WI38 (cell line): Measurements from ENCODE around the gene PDSS2.
"Not testable (repeated sequence)": the region's sequence is repeated elsewhere in the genome, so short reads cannot be mapped to it uniquely, and the experiment has no call there.

ENCODE experiments used
- H3K4me3 ChIP-seq: 2 replicates; pipeline ENCODE4 v1.5.1; 2011; ENCODE audit warnings: low read depth, mild to moderate bottlenecking, control low read depth, low read length
- TF ChIP-seq, protein P1 (sequence below): IDR thresholded peaks from 2 replicates; pipeline ENCODE4 v1.5.1; 2012; ENCODE audit warnings: low read depth, mild to moderate bottlenecking, control low read depth, low read length

Gene PDSS2

DNA sequence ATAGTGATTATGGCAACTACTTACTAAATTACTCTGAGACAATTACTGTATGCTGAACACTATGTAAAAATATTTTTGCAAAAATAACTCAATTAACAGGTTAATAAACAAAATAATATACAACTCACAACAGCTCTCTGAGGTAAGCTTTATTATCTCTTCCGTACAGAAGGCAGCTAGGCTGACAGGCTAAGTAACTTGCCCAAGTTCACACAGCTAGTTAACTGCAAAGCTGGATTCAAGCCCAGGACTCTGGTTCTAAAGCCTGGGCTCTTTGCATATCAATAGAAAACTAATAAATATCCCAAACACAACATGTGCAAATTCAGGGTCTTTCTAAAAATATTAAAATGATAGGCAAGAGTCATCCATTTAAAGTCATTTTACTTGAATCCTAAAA is 174.6 kb downstream of the PDSS2 start:
- TF ChIP-seq, protein P1, sequence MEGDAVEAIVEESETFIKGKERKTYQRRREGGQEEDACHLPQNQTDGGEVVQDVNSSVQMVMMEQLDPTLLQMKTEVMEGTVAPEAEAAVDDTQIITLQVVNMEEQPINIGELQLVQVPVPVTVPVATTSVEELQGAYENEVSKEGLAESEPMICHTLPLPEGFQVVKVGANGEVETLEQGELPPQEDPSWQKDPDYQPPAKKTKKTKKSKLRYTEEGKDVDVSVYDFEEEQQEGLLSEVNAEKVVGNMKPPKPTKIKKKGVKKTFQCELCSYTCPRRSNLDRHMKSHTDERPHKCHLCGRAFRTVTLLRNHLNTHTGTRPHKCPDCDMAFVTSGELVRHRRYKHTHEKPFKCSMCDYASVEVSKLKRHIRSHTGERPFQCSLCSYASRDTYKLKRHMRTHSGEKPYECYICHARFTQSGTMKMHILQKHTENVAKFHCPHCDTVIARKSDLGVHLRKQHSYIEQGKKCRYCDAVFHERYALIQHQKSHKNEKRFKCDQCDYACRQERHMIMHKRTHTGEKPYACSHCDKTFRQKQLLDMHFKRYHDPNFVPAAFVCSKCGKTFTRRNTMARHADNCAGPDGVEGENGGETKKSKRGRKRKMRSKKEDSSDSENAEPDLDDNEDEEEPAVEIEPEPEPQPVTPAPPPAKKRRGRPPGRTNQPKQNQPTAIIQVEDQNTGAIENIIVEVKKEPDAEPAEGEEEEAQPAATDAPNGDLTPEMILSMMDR, result no peak
- no peak overlapping the region for H3K4me3 ChIP-seq

DNA sequence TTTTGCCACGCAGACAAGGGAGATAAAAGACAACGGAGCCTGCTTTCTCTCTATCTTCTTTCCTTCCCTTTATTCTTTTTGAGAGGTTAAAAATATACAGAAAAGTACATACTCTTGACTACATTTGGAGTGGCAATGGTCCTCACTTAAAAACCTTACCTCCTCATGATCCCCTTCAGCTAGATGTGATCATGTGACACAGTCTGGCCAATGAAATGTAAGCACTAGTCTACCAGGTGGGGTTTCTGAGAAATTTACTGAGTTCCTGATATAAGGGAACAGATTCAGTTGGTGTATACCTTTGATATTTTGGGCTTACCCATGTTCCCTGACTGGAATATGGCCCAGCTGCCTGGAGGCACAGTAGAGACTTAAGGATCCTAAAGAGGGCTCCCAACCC is 178.6 kb downstream of the PDSS2 start:
- no peak overlapping the region for H3K4me3 ChIP-seq
- TF ChIP-seq, protein P1, result no peak

DNA sequence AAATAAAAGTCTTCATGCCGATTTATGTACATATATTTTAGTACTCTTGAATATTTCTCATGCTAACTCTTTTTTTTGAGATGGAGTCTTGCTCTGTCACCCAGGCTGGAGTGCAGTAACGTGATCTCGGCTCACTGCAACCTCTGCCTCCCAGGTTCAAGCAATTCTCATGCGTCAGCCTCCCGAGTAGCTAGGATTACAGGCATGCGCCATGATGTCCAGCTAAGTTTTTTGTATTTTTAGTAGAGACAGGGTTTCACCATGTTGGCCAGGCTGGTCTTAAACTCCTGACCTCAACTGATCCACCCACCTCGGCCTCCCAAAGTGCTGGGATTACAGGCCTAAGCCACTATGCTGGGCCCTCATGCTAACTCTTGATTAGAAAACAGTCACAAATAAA is 179.4 kb downstream of the PDSS2 start:
- H3K4me3 ChIP-seq, result not testable (repeated sequence)

DNA sequence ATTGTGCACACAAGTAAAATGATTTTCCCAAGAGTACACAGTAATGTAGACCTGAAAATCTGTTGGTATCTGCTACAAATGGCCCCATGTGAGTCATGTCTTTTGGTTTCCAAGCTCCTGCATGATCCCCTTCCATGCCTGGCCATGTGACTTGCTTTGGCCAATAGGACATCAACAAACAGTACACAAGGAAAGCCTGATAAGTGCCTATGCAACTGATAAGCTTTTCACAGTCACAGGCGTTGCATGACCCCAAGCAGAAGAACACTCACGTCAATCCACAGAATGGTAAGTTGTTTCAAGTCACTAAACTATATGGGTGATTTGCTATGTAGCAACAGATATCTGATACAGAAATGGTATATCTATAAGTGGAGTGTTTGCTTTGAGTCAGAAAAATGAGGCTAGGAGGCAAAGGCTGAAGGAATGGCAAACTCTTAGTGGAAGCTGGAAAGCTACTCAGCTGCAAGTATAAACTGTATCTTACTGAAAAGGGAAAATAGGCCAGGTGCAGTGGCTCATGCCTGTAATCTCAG is 184.0 kb downstream of the PDSS2 start:
- no peak overlapping the region for H3K4me3 ChIP-seq
- TF ChIP-seq, protein P1, result no peak

DNA sequence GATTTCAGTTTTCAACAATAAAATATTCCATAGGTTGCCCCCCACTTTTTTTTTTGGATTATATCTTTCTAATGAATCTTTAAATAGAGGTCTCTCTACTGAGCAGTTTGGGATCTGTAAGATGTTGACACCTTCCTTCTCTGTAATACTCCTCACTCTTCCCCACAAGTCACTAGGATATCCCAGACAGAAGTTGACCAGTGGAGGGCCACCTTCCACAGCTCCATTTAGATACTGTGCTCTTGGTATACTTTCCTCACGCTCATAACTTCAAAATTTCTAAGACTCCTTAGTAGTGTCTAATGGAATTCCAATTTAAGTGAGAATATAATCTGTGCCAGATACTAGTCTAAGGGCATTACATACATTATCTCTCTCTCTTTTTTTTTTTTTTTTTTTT is 185.1 kb downstream of the PDSS2 start:
- TF ChIP-seq, protein P1, result no peak
- H3K4me3 ChIP-seq, result no peak overlapping the region

DNA sequence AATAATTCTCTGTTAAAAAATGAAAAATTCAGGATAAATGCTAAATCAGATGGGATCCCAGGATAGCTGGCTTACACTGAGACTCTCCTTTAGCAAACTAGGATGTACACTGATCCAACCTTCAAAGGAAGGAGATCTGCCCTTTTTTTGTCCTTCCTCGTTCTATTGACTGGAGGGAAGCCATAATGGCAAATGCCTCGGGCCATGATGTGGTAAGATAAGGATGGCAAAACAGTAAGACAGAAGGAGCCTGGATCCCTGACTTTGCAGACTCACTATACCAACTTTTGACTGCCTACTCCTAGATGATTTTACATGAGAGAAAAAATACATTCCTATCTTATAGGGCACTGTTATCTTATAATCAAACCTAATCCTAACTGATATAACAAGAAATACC is 187.1 kb downstream of the PDSS2 start:
- no peak overlapping the region for H3K4me3 ChIP-seq
- TF ChIP-seq, protein P1, result no peak

DNA sequence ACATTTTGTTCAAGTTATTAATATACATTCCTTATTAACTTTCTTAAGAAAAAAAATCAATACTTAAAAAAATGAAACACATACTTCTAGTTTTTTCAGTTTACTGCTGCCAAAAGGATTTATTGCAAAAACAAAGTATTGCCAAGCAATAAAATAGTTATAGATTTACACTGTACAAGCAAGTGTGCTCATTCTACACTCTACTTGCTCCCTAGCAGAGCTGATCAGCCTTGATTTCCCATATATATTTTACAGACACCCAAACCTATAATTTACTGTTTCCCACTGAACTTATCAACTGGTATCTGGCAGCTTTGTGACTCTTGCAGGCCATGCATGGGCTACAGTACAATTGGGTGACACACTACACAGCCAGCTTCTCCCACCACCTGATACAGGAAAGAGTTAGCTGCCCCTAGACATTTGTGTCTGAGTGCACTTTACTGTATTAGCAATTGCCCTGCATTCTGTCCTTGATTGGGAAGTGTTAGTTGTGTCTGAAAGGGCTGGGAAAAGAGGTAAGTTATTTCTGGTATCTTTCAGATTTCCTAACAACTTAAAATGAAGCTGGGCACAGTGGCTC is 188.1 kb downstream of the PDSS2 start:
- no peak overlapping the region for H3K4me3 ChIP-seq
- TF ChIP-seq, protein P1, result no peak

DNA sequence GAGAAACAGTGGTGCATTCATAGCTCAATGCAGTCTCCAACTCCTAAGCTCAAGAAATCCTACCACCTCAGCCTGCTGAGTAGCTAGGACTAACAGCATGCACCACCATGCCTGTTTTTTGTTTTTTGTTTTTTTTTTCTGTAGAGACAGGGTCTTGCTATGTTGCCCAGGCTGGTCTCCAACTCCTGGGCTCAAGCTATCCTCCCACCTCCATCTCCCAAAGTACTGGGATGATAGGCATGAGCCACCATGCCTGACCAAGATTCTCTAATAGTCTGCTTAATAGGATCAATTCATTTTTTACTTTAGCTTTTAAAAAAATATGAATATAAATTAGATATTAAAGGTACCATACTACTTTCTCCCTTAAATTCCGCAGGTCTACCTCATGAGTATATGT is 191.7 kb downstream of the PDSS2 start:
- H3K4me3 ChIP-seq, result no peak overlapping the region
- TF ChIP-seq, protein P1, result no peak
